ENCODE results near the gene SBF2. TPM values are rescaled to one million over a fixed set of nuclear protein-coding genes. Genes with fewer than 3 reads are reported as not detected.

The SBF2 gene
- total and polyA plus RNA-seq, 2 donors (not counting 1 experiment from before 2014, with no cell fraction given), result 5.6 to 17.7 TPM

DNA sequence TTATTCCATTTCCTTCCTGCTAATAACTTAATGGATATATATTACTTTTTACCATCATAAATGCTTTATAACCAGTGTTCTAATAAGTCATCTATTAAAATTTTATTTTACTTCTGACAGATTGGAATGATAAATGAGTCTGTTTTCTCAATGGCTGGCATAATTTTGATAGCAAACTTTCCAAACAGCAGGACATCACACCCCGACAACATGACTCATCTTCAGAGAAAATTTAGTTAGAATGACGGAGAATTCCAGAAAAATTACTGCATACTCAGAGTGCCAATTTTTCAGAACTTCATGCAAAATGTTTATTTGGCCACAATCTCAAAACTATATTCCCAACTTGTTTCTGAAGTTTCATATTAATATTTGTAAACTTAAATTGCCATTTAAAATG lies 455.8 kb downstream of the SBF2 start:
- ATAC-seq (ENCODE audit: low read depth), result no peak

DNA sequence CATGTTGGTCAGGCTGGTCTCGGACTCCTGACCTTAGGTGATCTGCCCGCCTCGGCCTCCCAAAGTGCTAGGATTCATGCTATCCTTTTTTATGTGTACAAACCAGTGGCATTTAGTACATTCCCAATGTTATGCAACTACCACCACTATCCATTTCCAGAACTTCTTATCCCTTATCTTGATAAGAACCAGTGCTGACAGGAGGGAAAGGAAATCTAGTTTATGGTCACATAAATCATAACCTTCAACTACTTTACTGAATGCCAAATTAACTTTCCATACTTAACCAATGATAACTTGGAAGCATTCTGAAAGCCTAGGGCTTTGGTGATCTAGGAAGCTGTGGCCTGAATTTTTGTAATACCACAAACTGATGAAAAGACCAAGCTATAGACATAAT lies 459.7 kb downstream of the SBF2 start:
- Histone ChIP-seq H3K9ac (ENCODE audit: low read length) (no peak overlapping the region), H3K9me3 (ENCODE audit: control extremely low read depth in 1 of 3, control insufficient read depth in 2 of 3, insufficient read depth in 1 of 3, low read length in 2 of 3) (no peaks in the 10 kb centered on the region), H3K79me2 (ENCODE audit: control insufficient read depth, insufficient read depth, low read length) (no peaks in the 10 kb centered on the region), H4K20me1 (ENCODE audit: control insufficient read depth, insufficient read depth, low read length, poor library complexity, severe bottlenecking) (no peaks in the 10 kb centered on the region), H3K4me1 (ENCODE audit: control insufficient read depth in 2 of 2, insufficient read depth in 2 of 2, low read length in 2 of 2) (no peaks in the 10 kb centered on the region), H3K27me3 (replicated peaks in 1 of 4; ENCODE audit: control extremely low read depth in 1 of 4, control insufficient read depth in 3 of 4, insufficient read depth in 4 of 4, low read length in 3 of 4) (no peaks in the 10 kb centered on the region), H3K4me3 (ENCODE audit: control extremely low read depth in 1 of 5, extremely low read depth in 1 of 5, insufficient read depth in 1 of 5, low read depth in 2 of 5, low read length in 4 of 5) (no peak overlapping the region), H3K4me2 (replicated peaks; ENCODE audit: low read depth, low read length, poor library complexity, severe bottlenecking) (no peak overlapping the region), H3K36me3 (replicated peaks in 1 of 2; ENCODE audit: control extremely low read depth in 1 of 2, control insufficient read depth in 1 of 2, extremely low read depth in 1 of 2, insufficient read depth in 2 of 2, low read length in 1 of 2) (peaks cover 0 to 3% of the 10 kb centered on the region in 2 experiments), H3K27ac (ENCODE audit: low read length in 2 of 2) (no peak overlapping the region), H2AFZ (ENCODE audit: insufficient read depth, low read depth, low read length, poor library complexity, severe bottlenecking) (no peak overlapping the region)
- no peak overlapping the region for H3K4me3 Mint-ChIP-seq
- DNase-seq (no peak), ATAC-seq (ENCODE audit: low read depth) (no peak)
- peaks cover 4% of the 10 kb centered on the region for H3K4me1 Mint-ChIP-seq
- no CpG with 5 or more reads among the region's 3 CpGs for WGBS (ENCODE audit: insufficient coverage)
- ChIA-PET POLR2A (interaction anchor here (0.6 kb wide), 1 partner anchor 328 kb away, joined by 3 read pairs; no protein-coding TSS in a partner anchor), CTCF (no interaction called here)
- TF ChIP-seq EZH2 (IDR thresholded peaks at IDR 0.05; ENCODE audit: borderline replicate concordance, insufficient read depth, low read depth, low read length, poor library complexity, severe bottlenecking), result no peak
- TF ChIP-seq, protein P1, sequence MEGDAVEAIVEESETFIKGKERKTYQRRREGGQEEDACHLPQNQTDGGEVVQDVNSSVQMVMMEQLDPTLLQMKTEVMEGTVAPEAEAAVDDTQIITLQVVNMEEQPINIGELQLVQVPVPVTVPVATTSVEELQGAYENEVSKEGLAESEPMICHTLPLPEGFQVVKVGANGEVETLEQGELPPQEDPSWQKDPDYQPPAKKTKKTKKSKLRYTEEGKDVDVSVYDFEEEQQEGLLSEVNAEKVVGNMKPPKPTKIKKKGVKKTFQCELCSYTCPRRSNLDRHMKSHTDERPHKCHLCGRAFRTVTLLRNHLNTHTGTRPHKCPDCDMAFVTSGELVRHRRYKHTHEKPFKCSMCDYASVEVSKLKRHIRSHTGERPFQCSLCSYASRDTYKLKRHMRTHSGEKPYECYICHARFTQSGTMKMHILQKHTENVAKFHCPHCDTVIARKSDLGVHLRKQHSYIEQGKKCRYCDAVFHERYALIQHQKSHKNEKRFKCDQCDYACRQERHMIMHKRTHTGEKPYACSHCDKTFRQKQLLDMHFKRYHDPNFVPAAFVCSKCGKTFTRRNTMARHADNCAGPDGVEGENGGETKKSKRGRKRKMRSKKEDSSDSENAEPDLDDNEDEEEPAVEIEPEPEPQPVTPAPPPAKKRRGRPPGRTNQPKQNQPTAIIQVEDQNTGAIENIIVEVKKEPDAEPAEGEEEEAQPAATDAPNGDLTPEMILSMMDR (IDR thresholded peaks at IDR 0.05), result no peak
- intact Hi-C loops (cut with micrococcal nuclease), result no loop called here
- no peaks in the 10 kb centered on the region for H3K27me3 Mint-ChIP-seq
- no peak overlapping the region for H3K27ac Mint-ChIP-seq
- no peaks in the 10 kb centered on the region for H3K9me3 Mint-ChIP-seq (ENCODE audit: insufficient read depth)

More for the DNA sequence above, 455.8 kb downstream of the SBF2 start:
- Histone ChIP-seq H3K79me2 (ENCODE audit: control insufficient read depth, insufficient read depth, low read length) (no peaks in the 10 kb centered on the region), H2AFZ (ENCODE audit: insufficient read depth, low read depth, low read length, poor library complexity, severe bottlenecking) (no peak overlapping the region), H3K4me1 (ENCODE audit: control insufficient read depth in 2 of 2, insufficient read depth in 2 of 2, low read length in 2 of 2) (peaks cover 0 to 6% of the 10 kb centered on the region in 2 donors), H3K4me3 (ENCODE audit: control extremely low read depth in 1 of 5, extremely low read depth in 1 of 5, insufficient read depth in 1 of 5, low read depth in 2 of 5, low read length in 4 of 5) (no peak overlapping the region), H3K27me3 (replicated peaks in 1 of 4; ENCODE audit: control extremely low read depth in 1 of 4, control insufficient read depth in 3 of 4, insufficient read depth in 4 of 4, low read length in 3 of 4) (no peaks in the 10 kb centered on the region), H3K36me3 (replicated peaks in 1 of 2; ENCODE audit: control extremely low read depth in 1 of 2, control insufficient read depth in 1 of 2, extremely low read depth in 1 of 2, insufficient read depth in 2 of 2, low read length in 1 of 2) (peaks cover 0 to 3% of the 10 kb centered on the region in 2 experiments), H3K27ac (ENCODE audit: low read length in 2 of 2) (no peak overlapping the region), H3K4me2 (replicated peaks; ENCODE audit: low read depth, low read length, poor library complexity, severe bottlenecking) (no peak overlapping the region), H4K20me1 (ENCODE audit: control insufficient read depth, insufficient read depth, low read length, poor library complexity, severe bottlenecking) (no peaks in the 10 kb centered on the region), H3K9ac (ENCODE audit: low read length) (no peak overlapping the region), H3K9me3 (ENCODE audit: control extremely low read depth in 1 of 3, control insufficient read depth in 2 of 3, insufficient read depth in 1 of 3, low read length in 2 of 3) (no peaks in the 10 kb centered on the region)
- Mint-ChIP-seq H3K9me3 (ENCODE audit: insufficient read depth) (no peaks in the 10 kb centered on the region), H3K4me1 (peaks cover 14% of the 10 kb centered on the region), H3K4me3 (no peak overlapping the region), H3K27ac (no peak overlapping the region), H3K27me3 (no peaks in the 10 kb centered on the region)
- no peak for TF ChIP-seq EZH2 (IDR thresholded peaks at IDR 0.05; ENCODE audit: borderline replicate concordance, insufficient read depth, low read depth, low read length, poor library complexity, severe bottlenecking)
- TF ChIP-seq, protein P1 (IDR thresholded peaks at IDR 0.05), result no peak
- no peak for DNase-seq
- CTCF ChIA-PET, result interaction anchor here (1.0 kb wide), 1 partner anchor 22 kb away, joined by 3 read pairs; no protein-coding TSS in a partner anchor
- POLR2A ChIA-PET, result no interaction called here
- intact Hi-C loops (cut with micrococcal nuclease), result no loop called here
- WGBS (ENCODE audit: insufficient coverage), result no CpG with 5 or more reads among the region's 2 CpGs

Measured in B cell (primary cell).